ENCODE measurements around the gene PPFIA2.

DNA sequence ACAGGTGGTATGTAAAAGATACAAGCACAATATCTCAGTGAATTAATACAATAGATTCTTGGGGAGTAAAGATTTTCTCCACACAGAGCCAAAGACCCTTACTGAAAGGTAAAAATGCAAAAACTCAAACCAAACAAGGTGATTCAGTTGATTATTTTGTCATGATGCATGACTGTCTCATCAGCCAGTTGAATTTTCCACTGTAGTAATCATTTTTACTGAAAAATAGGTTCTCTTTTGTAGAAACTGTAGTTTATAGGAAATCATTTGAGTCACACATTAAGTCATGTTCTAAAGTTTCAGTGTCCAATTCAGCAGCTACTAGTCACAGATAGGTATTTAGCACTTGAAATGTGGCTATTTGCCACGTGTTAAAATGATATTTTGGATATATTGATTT, 53.6 kb downstream of the PPFIA2 start:
- TF ChIP-seq CTCF (IDR thresholded peaks at IDR 0.05) (no peak), POLR2A (IDR thresholded peaks at IDR 0.05) (no peak)
